PC-3 (cell line): ENCODE data around the gene OR10A5.

Experiments
- EZH2 ChIP-seq: fragments of 300-600 bp; sonication (generic); IDR thresholded peaks from one replicate; pipeline ENCODE4 v1.6.1; 2017; ENCODE audit warnings: antibody characterized with exemption, mild to moderate bottlenecking, low read length; ENCODE audit not compliant: unreplicated experiment
- EZH2phosphoT487 ChIP-seq: fragments of 300-600 bp; sonication (generic); IDR thresholded peaks from 2 replicates; pipeline ENCODE4 v1.6.1; 2018; ENCODE audit warnings: mild to moderate bottlenecking, antibody characterized with exemption, low read length, borderline replicate concordance
- TF ChIP-seq, protein P1 (sequence below): fragments of 300-600 bp; sonication (generic); conservative IDR thresholded peaks from 2 replicates; pipeline ENCODE4 v1.5.1; 2017; ENCODE audit warnings: antibody characterized with exemption, low read depth, mild to moderate bottlenecking, low read length

DNA sequence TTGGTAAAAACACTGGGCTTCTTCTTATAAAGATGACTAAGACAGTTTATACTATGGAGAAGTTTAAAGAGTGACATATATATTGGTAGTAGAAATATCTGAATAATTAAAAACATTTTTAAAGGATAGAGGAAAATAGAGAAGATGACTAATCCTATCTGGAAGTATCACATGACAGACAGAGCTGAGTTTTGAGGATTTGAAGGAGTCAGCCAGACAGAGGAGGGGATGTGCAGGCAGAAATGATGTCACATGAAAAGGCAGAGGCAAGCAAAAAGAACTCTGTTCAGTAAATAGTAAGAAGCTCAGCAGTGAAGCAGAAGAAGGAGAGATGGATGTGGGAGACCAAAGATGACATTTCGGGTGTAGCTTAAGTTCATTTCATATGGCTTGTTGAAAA is 19.0 kb downstream of the OR10A5 start:
- no peak for TF ChIP-seq EZH2
- TF ChIP-seq, protein P1, sequence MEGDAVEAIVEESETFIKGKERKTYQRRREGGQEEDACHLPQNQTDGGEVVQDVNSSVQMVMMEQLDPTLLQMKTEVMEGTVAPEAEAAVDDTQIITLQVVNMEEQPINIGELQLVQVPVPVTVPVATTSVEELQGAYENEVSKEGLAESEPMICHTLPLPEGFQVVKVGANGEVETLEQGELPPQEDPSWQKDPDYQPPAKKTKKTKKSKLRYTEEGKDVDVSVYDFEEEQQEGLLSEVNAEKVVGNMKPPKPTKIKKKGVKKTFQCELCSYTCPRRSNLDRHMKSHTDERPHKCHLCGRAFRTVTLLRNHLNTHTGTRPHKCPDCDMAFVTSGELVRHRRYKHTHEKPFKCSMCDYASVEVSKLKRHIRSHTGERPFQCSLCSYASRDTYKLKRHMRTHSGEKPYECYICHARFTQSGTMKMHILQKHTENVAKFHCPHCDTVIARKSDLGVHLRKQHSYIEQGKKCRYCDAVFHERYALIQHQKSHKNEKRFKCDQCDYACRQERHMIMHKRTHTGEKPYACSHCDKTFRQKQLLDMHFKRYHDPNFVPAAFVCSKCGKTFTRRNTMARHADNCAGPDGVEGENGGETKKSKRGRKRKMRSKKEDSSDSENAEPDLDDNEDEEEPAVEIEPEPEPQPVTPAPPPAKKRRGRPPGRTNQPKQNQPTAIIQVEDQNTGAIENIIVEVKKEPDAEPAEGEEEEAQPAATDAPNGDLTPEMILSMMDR = no peak
- no peak for TF ChIP-seq EZH2phosphoT487
